Keratinocyte (primary cell): ENCODE data around the gene PID1. TPM values are rescaled to one million over a fixed set of nuclear protein-coding genes. Genes with fewer than 3 reads are reported as not detected.

Source experiments
- DNase-seq: peaks from one replicate; pipeline ENCODE4 v3.0.0-alpha.2; 2011; ENCODE audit warnings: low read depth, missing footprints, low spot score
- FAIRE-seq: peaks from 2 replicates; lab custom pipeline; 2011; peaks lifted over from hg19 to GRCh38; lab: Jason Lieb, UNC
- H2AFZ ChIP-seq: 2 replicates; pipeline ENCODE4 v1.6.0; 2012; ENCODE audit warnings: low read length, control low read depth, inconsistent platforms; ENCODE audit not compliant: control insufficient read depth
- H3K27ac ChIP-seq: 2 replicates; pipeline ENCODE4 v1.5.1; 2011; ENCODE audit warnings: low read length; ENCODE audit not compliant: control insufficient read depth, insufficient read depth
- H3K27me3 ChIP-seq: 3 replicates; pipeline ENCODE4 v1.6.0; 2011; ENCODE audit warnings: low read length; ENCODE audit not compliant: control insufficient read depth, insufficient read depth; ENCODE audit errors: extremely low read depth
- H3K36me3 ChIP-seq, 2 experiments: 2 replicates in 1 of 2; 3 replicates in 1 of 2; pipeline ENCODE4 v1.5.1; 2011; ENCODE audit warnings: low read length in 2 of 2, mild to moderate bottlenecking in 1 of 2; ENCODE audit not compliant: control insufficient read depth in 2 of 2, insufficient read depth in 2 of 2; ENCODE audit errors: extremely low read depth in 1 of 2
- H3K4me1 ChIP-seq: 3 replicates; pipeline ENCODE4 v1.5.1; 2011; ENCODE audit warnings: low read length; ENCODE audit not compliant: control insufficient read depth, insufficient read depth; ENCODE audit errors: extremely low read depth
- H3K4me2 ChIP-seq: 3 replicates; pipeline ENCODE4 v1.6.0; 2011; ENCODE audit warnings: low read depth, low read length; ENCODE audit not compliant: control insufficient read depth, insufficient read depth; ENCODE audit errors: extremely low read depth
- H3K4me3 ChIP-seq, 3 experiments: fragments of 200-600 bp in 1 of 3; sonication (generic) in 1 of 3; 2 replicates in 2 of 3; 3 replicates in 1 of 3; pipeline ENCODE4 v1.5.1; 2011 to 2016; ENCODE audit warnings: low read length in 3 of 3, mild to moderate bottlenecking in 3 of 3, control low read depth in 2 of 3, inconsistent platforms in 1 of 3, low read depth in 1 of 3, mixed read lengths in 1 of 3, mixed run types in 1 of 3, moderate library complexity in 1 of 3; ENCODE audit not compliant: control insufficient read depth in 2 of 3, insufficient read depth in 2 of 3; ENCODE audit errors: extremely low read depth in 1 of 3
- H3K79me2 ChIP-seq: 2 replicates; pipeline ENCODE4 v1.6.0; 2012; ENCODE audit warnings: low read length; ENCODE audit not compliant: control insufficient read depth, insufficient read depth
- H3K9ac ChIP-seq: 3 replicates; pipeline ENCODE4 v1.6.0; 2011; ENCODE audit warnings: low read length; ENCODE audit not compliant: control insufficient read depth, insufficient read depth; ENCODE audit errors: extremely low read depth
- H3K9me1 ChIP-seq: 3 replicates; pipeline ENCODE4 v1.6.0; 2011; ENCODE audit warnings: low read length; ENCODE audit not compliant: control insufficient read depth, insufficient read depth; ENCODE audit errors: extremely low read depth
- H3K9me3 ChIP-seq: 2 replicates; pipeline ENCODE4 v1.5.1; 2012; ENCODE audit warnings: low read depth, low read length; ENCODE audit not compliant: control insufficient read depth
- H4K20me1 ChIP-seq: 3 replicates; pipeline ENCODE4 v1.6.0; 2011; ENCODE audit warnings: low read length; ENCODE audit not compliant: control insufficient read depth, insufficient read depth; ENCODE audit errors: extremely low read depth
- EZH2 ChIP-seq: IDR thresholded peaks from one replicate; pipeline ENCODE4 v1.6.1; 2012; ENCODE audit warnings: inconsistent platforms, mild to moderate bottlenecking, low read length, moderate library complexity
- dilution Hi-C: fragments of 300-500 bp; cut with MboI; formaldehyde crosslinking; loops from one replicate; pipeline ENCODE4 v1.7.0; 2020; ENCODE audit warnings: low sequenced_read_pairs; ENCODE audit not compliant: extremely low pct_ligation_motif_present
- polyA plus RNA-seq, 5 experiments: library from polyadenylated mRNA; depleted of rRNA in 3 of 5; stranded (reverse) in 3 of 5; stranded (forward) in 1 of 5; unstranded in 1 of 5; fragments of >200 nt; gene quantifications; 1 replicate in 1 of 5; 2 replicates in 3 of 5; 3 replicates in 1 of 5; pipeline versions ENCODE4 v1.2.1 to v1.2.3, GENCODE V29; 2011 to 2012; ENCODE audit warnings: missing spikeins in 2 of 5, low read depth in 1 of 5, low replicate concordance in 1 of 5
- TF ChIP-seq, protein P1 (sequence below), 3 experiments: IDR thresholded peaks in 1 of 3; conservative IDR thresholded peaks in 1 of 3; optimal IDR thresholded peaks in 1 of 3; 2 replicates in 2 of 3; 3 replicates in 1 of 3; pipeline versions ENCODE3 to v1.5.1; 2011; ENCODE audit warnings: low read length in 3 of 3, mild to moderate bottlenecking in 3 of 3, moderate library complexity in 2 of 3, control low read depth in 1 of 3, inconsistent platforms in 1 of 3; ENCODE audit not compliant: insufficient read depth in 2 of 3; ENCODE audit errors: extremely low read depth in 1 of 3

The PID1 gene
- polyA plus RNA-seq, 1 donor (not counting 4 experiments of a cell fraction or from before 2014, with no cell fraction given): 5.4 TPM

DNA sequence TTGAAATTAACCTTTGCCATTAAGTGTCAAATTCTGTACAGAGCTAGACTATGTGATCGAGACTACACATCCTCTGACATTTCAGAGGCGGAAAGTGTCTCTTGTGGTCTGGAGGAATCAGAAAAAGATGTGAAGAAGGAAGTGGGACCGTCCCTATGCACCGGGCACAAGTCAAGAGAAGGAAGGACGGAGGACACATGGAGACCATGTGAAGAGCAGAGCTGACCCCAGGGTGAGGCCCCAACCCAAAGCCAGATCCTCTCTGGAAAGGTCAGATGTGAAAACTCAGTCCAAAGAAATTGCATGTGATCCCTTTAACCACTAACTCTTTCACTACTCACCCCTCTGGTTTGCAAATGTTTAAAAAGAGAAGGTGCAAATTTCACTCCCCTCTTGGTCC lies 92.4 kb downstream of the PID1 start:
- Histone ChIP-seq H3K9ac (no peak overlapping the region), H3K36me3 (no peaks in the 10 kb centered on the region), H3K4me3 (no peak overlapping the region), H3K27ac (no peak overlapping the region), H3K4me1 (no peaks in the 10 kb centered on the region), H3K79me2 (no peaks in the 10 kb centered on the region), H2AFZ (no peak overlapping the region), H4K20me1 (no peaks in the 10 kb centered on the region), H3K9me1 (no peaks in the 10 kb centered on the region), H3K27me3 (no peaks in the 10 kb centered on the region), H3K4me2 (no peak overlapping the region), H3K9me3 (no peaks in the 10 kb centered on the region)
- TF ChIP-seq EZH2: no peak
- TF ChIP-seq, protein P1, sequence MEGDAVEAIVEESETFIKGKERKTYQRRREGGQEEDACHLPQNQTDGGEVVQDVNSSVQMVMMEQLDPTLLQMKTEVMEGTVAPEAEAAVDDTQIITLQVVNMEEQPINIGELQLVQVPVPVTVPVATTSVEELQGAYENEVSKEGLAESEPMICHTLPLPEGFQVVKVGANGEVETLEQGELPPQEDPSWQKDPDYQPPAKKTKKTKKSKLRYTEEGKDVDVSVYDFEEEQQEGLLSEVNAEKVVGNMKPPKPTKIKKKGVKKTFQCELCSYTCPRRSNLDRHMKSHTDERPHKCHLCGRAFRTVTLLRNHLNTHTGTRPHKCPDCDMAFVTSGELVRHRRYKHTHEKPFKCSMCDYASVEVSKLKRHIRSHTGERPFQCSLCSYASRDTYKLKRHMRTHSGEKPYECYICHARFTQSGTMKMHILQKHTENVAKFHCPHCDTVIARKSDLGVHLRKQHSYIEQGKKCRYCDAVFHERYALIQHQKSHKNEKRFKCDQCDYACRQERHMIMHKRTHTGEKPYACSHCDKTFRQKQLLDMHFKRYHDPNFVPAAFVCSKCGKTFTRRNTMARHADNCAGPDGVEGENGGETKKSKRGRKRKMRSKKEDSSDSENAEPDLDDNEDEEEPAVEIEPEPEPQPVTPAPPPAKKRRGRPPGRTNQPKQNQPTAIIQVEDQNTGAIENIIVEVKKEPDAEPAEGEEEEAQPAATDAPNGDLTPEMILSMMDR (optimal IDR thresholded peaks at IDR 0.05 in 1 of 3, IDR thresholded peaks at IDR 0.05 in 1 of 3, conservative IDR thresholded peaks at IDR 0.05 in 1 of 3; ENCODE audit: extremely low read depth in 1 of 3, insufficient read depth in 2 of 3, low read length in 3 of 3): no peak
- dilution Hi-C loops: no loop called here
- no peak for DNase-seq
- no peak for FAIRE-seq

- dilution Hi-C loops: no loop called here
- Histone ChIP-seq H3K27ac (no peak overlapping the region), H3K4me2 (no peak overlapping the region), H3K27me3 (no peaks in the 10 kb centered on the region), H2AFZ (no peak overlapping the region), H3K79me2 (no peaks in the 10 kb centered on the region), H3K4me3 (no peak overlapping the region), H4K20me1 (no peaks in the 10 kb centered on the region), H3K9me3 (no peaks in the 10 kb centered on the region), H3K9me1 (no peaks in the 10 kb centered on the region), H3K9ac (no peak overlapping the region), H3K4me1 (no peaks in the 10 kb centered on the region), H3K36me3 (no peaks in the 10 kb centered on the region)
- no peak for FAIRE-seq
- no peak for DNase-seq
- TF ChIP-seq, protein P1 (optimal IDR thresholded peaks at IDR 0.05 in 1 of 3, IDR thresholded peaks at IDR 0.05 in 1 of 3, conservative IDR thresholded peaks at IDR 0.05 in 1 of 3; ENCODE audit: extremely low read depth in 1 of 3, insufficient read depth in 2 of 3, low read length in 3 of 3): no peak
- no peak for TF ChIP-seq EZH2
These were observed 93.0 kb downstream of the PID1 start for GRCh38 chr2:229178117-229178516.
